H1 (cell line): Measurements from ENCODE around the gene TMEM174. TPM values are rescaled to one million over a fixed set of nuclear protein-coding genes. Genes with fewer than 3 reads are reported as not detected.

Experiments used
- CTCF ChIA-PET: fragments of 300-600 bp; sonication (Branson Sonifier 250); formaldehyde crosslinking; loops from one replicate; lab custom pipeline; 2021; ENCODE audit not compliant: partially characterized antibody; lab: Charles Lee
- POLR2A ChIA-PET: fragments of 300-600 bp; sonication (Branson Sonifier 250); formaldehyde crosslinking; loops from one replicate; lab custom pipeline; 2021; ENCODE audit warnings: inconsistent platforms; ENCODE audit not compliant: partially characterized antibody; lab: Charles Lee
- DNase-seq, 2 experiments: peaks; one replicate each; pipeline versions ENCODE4 v3.0.0 to v3.0.0-alpha.2; 2010 to 2022; ENCODE audit warnings: low spot score in 2 of 2, low read depth in 1 of 2, mixed read lengths in 1 of 2
- FAIRE-seq: peaks from 2 replicates; lab custom pipeline; 2011; peaks lifted over from hg19 to GRCh38; lab: Jason Lieb, UNC
- H2AFZ ChIP-seq: 2 replicates; pipeline ENCODE4 v1.8.1; 2012; ENCODE audit warnings: low read length, inconsistent platforms
- H2AK5ac ChIP-seq: 2 replicates; pipeline ENCODE4 v1.6.1; 2013; ENCODE audit warnings: low read depth, low read length
- H2BK120ac ChIP-seq: replicated peaks from 2 replicates; pipeline ENCODE3; 2013; ENCODE audit warnings: low read depth, low read length, inconsistent platforms
- H2BK12ac ChIP-seq: 2 replicates; pipeline ENCODE4 v1.6.1; 2013; ENCODE audit warnings: low read depth, low read length
- H2BK15ac ChIP-seq: 2 replicates; pipeline ENCODE4 v1.6.1; 2013; ENCODE audit warnings: low read length
- H2BK20ac ChIP-seq: 2 replicates; pipeline ENCODE4 v1.6.1; 2013; ENCODE audit warnings: low read length
- H2BK5ac ChIP-seq: 2 replicates; pipeline ENCODE4 v1.6.1; 2013; ENCODE audit warnings: low read depth, low read length
- H3K14ac ChIP-seq: 2 replicates; pipeline ENCODE4 v1.6.1; 2013; ENCODE audit warnings: inconsistent platforms; ENCODE audit not compliant: insufficient read length
- H3K18ac ChIP-seq: 2 replicates; pipeline ENCODE4 v1.6.1; 2013; ENCODE audit warnings: low read length; ENCODE audit errors: extremely low read depth
- H3K23ac ChIP-seq: 2 replicates; pipeline ENCODE4 v1.6.1; 2013; ENCODE audit warnings: inconsistent platforms; ENCODE audit not compliant: insufficient read length
- H3K23me2 ChIP-seq: 2 replicates; pipeline ENCODE4 v1.6.1; 2013; ENCODE audit warnings: low read depth, low read length
- H3K27ac ChIP-seq: 2 replicates; pipeline ENCODE4 v1.6.1; 2011; ENCODE audit warnings: low read depth, low read length, inconsistent platforms
- H3K27me3 ChIP-seq, 4 experiments: replicated peaks in 1 of 4; 1 replicate in 1 of 4; 2 replicates in 3 of 4; pipeline versions ENCODE4 v1.6.1 to v1.8.1; 2011 to 2013; ENCODE audit warnings: low read length in 3 of 4, mild to moderate bottlenecking in 3 of 4, inconsistent platforms in 2 of 4, mixed read lengths in 2 of 4, moderate library complexity in 1 of 4; ENCODE audit not compliant: control insufficient read depth in 3 of 4, insufficient read depth in 3 of 4; ENCODE audit errors: extremely low read depth in 1 of 4
- H3K36me3 ChIP-seq, 4 experiments: 2 replicates each; pipeline versions ENCODE4 v1.6.1 to v1.8.1; 2011 to 2013; ENCODE audit warnings: mild to moderate bottlenecking in 4 of 4, low read length in 3 of 4, moderate library complexity in 2 of 4, control low read depth in 1 of 4, inconsistent platforms in 1 of 4; ENCODE audit not compliant: insufficient read depth in 4 of 4, control insufficient read depth in 2 of 4
- H3K4ac ChIP-seq: replicated peaks from 2 replicates; pipeline ENCODE3; 2013; ENCODE audit warnings: low read length, low read depth, mixed read lengths, inconsistent platforms; ENCODE audit not compliant: insufficient read length
- H3K4me1 ChIP-seq, 4 experiments: replicated peaks in 1 of 4; 1 replicate in 1 of 4; 2 replicates in 3 of 4; pipeline versions ENCODE4 v1.6.1 to v1.8.1; 2011 to 2013; ENCODE audit warnings: low read length in 3 of 4, inconsistent platforms in 2 of 4, mixed read lengths in 1 of 4; ENCODE audit not compliant: insufficient read depth in 4 of 4, control insufficient read depth in 3 of 4
- H3K4me2 ChIP-seq, 2 experiments: 2 replicates each; pipeline versions ENCODE4 v1.6.1 to v1.8.1; 2011 to 2013; ENCODE audit warnings: low read depth in 2 of 2, low read length in 2 of 2, control low read depth in 1 of 2, inconsistent platforms in 1 of 2, mild to moderate bottlenecking in 1 of 2; ENCODE audit not compliant: insufficient read depth in 1 of 2
- H3K4me3 ChIP-seq, 4 experiments: fragments of 200-600, 300-600 bp in 1 of 4; sonication (generic), shearing (Covaris generic), sonication (Bioruptor Twin) in 1 of 4; 2 replicates each; pipeline versions ENCODE4 v1.5.1 to v1.8.1; 2011 to 2016; ENCODE audit warnings: low read length in 4 of 4, low read depth in 3 of 4, control low read depth in 2 of 4, inconsistent platforms in 2 of 4, mild to moderate bottlenecking in 2 of 4, mixed read lengths in 1 of 4, moderate library complexity in 1 of 4; ENCODE audit not compliant: insufficient read depth in 2 of 4; ENCODE audit errors: extremely low read depth in 1 of 4
- H3K56ac ChIP-seq: replicated peaks from 2 replicates; pipeline ENCODE3; 2013; ENCODE audit warnings: low read depth, mild to moderate bottlenecking, mixed read lengths, low read length, inconsistent platforms; ENCODE audit not compliant: insufficient read length
- H3K79me1 ChIP-seq: 2 replicates; pipeline ENCODE4 v1.6.1; 2013; ENCODE audit warnings: low read depth, low read length, control low read depth
- H3K79me2 ChIP-seq, 2 experiments: 2 replicates each; pipeline versions ENCODE4 v1.6.1 to v1.8.1; 2012 to 2013; ENCODE audit warnings: low read length in 2 of 2, mild to moderate bottlenecking in 2 of 2, inconsistent platforms in 1 of 2; ENCODE audit not compliant: insufficient read depth in 2 of 2, control insufficient read depth in 1 of 2
- H3K9ac ChIP-seq, 4 experiments: replicated peaks in 1 of 4; 1 replicate in 1 of 4; 2 replicates in 3 of 4; pipeline versions ENCODE4 v1.6.1 to v1.8.1; 2011 to 2013; ENCODE audit warnings: low read depth in 3 of 4, low read length in 3 of 4, control low read depth in 2 of 4, mild to moderate bottlenecking in 2 of 4, moderate library complexity in 2 of 4, inconsistent platforms in 1 of 4; ENCODE audit errors: extremely low read depth in 1 of 4
- H3K9me3 ChIP-seq, 2 experiments: 2 replicates each; pipeline versions ENCODE4 v1.6.1 to v1.8.1; 2012 to 2013; ENCODE audit warnings: mild to moderate bottlenecking in 2 of 2, moderate library complexity in 2 of 2, control low read depth in 1 of 2, inconsistent platforms in 1 of 2, low read depth in 1 of 2, low read length in 1 of 2, mixed read lengths in 1 of 2; ENCODE audit not compliant: insufficient read depth in 2 of 2
- H4K20me1 ChIP-seq, 2 experiments: replicated peaks in 1 of 2; 2 replicates each; pipeline versions ENCODE3 to v1.8.1; 2011 to 2013; ENCODE audit warnings: inconsistent platforms in 2 of 2, low read length in 2 of 2, mild to moderate bottlenecking in 1 of 2; ENCODE audit not compliant: insufficient read depth in 2 of 2, control insufficient read depth in 1 of 2
- H4K5ac ChIP-seq: 2 replicates; pipeline ENCODE4 v1.6.1; 2013; ENCODE audit warnings: low read length, low read depth, mixed read lengths, inconsistent platforms; ENCODE audit not compliant: insufficient read length
- H4K8ac ChIP-seq: 2 replicates; pipeline ENCODE4 v1.8.0; 2013; ENCODE audit warnings: mild to moderate bottlenecking, moderate library complexity, low read length, inconsistent platforms; ENCODE audit not compliant: insufficient read depth; ENCODE audit errors: extremely low read depth
- H4K91ac ChIP-seq: replicated peaks from 2 replicates; pipeline ENCODE3; 2013; ENCODE audit warnings: low read length, mixed read lengths, inconsistent platforms; ENCODE audit not compliant: insufficient read length
- KDM5A ChIP-seq: fragments of 200-600 bp; IDR thresholded peaks from 2 replicates; pipeline ENCODE4 v1.7.1; 2012; ENCODE audit warnings: mild to moderate bottlenecking, low read length, inconsistent platforms, mixed read lengths
- MAX ChIP-seq: IDR thresholded peaks from 2 replicates; pipeline ENCODE4 v1.6.1; 2012; ENCODE audit warnings: inconsistent platforms
- SIN3A ChIP-seq, 2 experiments: IDR thresholded peaks in 1 of 2; conservative IDR thresholded peaks in 1 of 2; 2 replicates each; pipeline ENCODE4 v1.6.1; 2011 to 2012; ENCODE audit warnings: low read length in 2 of 2, improper control_type of control experiment in 1 of 2, low read depth in 1 of 2, mild to moderate bottlenecking in 1 of 2
- WGBS, 2 experiments: shearing (Covaris generic) in 1 of 2; methylation state at CpG; one replicate each; pipeline versions ENCODE4 v1.1.6 to v1.1.7; 2013 to 2015; ENCODE audit warnings: low lambda C conversion rate in 2 of 2, mixed read lengths in 2 of 2, inconsistent platforms in 1 of 2, low coverage in 1 of 2, missing lambda C conversion rate in 1 of 2; ENCODE audit not compliant: insufficient replicate concordance in 2 of 2, insufficient coverage in 1 of 2, insufficient read length in 1 of 2; ENCODE audit errors: extremely low coverage in 1 of 2, missing lambda C conversion rate in 1 of 2; 5-methylcytosine and 5-hydroxymethylcytosine counted together
- polyA plus RNA-seq, 7 experiments: library from polyadenylated mRNA; depleted of rRNA in 3 of 7; stranded (reverse) in 5 of 7; unstranded in 2 of 7; fragments of >200 nt in 5 of 7; fragments of 200-250 nt in 2 of 7; gene quantifications; 1 replicate in 5 of 7; 2 replicates in 1 of 7; 4 replicates in 1 of 7; pipeline versions ENCODE4 v1.2.1 to v1.2.3, GENCODE V29; 2011 to 2013; ENCODE audit warnings: missing spikeins in 2 of 7, mixed read lengths in 2 of 7
- total RNA-seq: library from RNA; stranded (reverse); fragmentation: NEBNext Ultra II Directional; extraction: Animal tissue kit (Norgen Biotek cat#: 25700); gene quantifications from 2 replicates; pipeline ENCODE4 v1.2.1, GENCODE V29; 2021

The TMEM174 gene
- total and polyA plus RNA-seq, 2 of the 8 experiments (the other 6 are each of a cell fraction or from before 2014, with no cell fraction given) = not detected

GRCh38 chr5:73131711-73132425, 41.1 kb upstream of the TMEM174 start:
- Histone ChIP-seq H3K23ac (no peak overlapping the region), H3K27ac (no peak overlapping the region), H2BK12ac (no peak overlapping the region), H2BK15ac (no peak overlapping the region), H4K20me1 (no peaks in the 10 kb centered on the region), H4K8ac (no peak overlapping the region), H3K14ac (no peak overlapping the region), H3K27me3 (no peaks in the 10 kb centered on the region; a peak in 1 of 7 replicates), H3K23me2 (no peaks in the 10 kb centered on the region), H3K9me3 (no peaks in the 10 kb centered on the region), H4K5ac (no peak overlapping the region), H3K4me2 (no peak overlapping the region), H3K79me2 (no peaks in the 10 kb centered on the region), H3K4ac (no peak overlapping the region), H2AK5ac (no peak overlapping the region), H3K56ac (no peak overlapping the region), H2BK20ac (no peak overlapping the region), H2AFZ (no peak overlapping the region), H3K4me1 (peaks cover 0 to 14% (median 4%) of the 10 kb centered on the region in 4 experiments; a peak in 4 of 7 replicates), H2BK120ac (no peak overlapping the region), H3K18ac (no peak overlapping the region), H3K9ac (no peak overlapping the region), H2BK5ac (no peak overlapping the region), H3K4me3 (no peak overlapping the region), H3K36me3 (no peaks in the 10 kb centered on the region), H4K91ac (no peak overlapping the region), H3K79me1 (no peaks in the 10 kb centered on the region)
- 81% methylated on average over 3 of the region's 3 CpGs; no CpG with 5 or more reads in 1 of the 2 experiments for WGBS, 2 experiments
- DNase-seq (peak in 1 of 2 experiments; percentile 3), FAIRE-seq (no peak)
- POLR2A ChIA-PET = no interaction called here
- TF ChIP-seq MAX (no peak), SIN3A (conservative IDR thresholded peaks at IDR 0.05 in 1 of 2, IDR thresholded peaks at IDR 0.05 in 1 of 2; ENCODE audit: low read depth in 1 of 2, low read length in 2 of 2) (no peak), KDM5A (no peak)
- CTCF ChIA-PET = interaction anchor here (0.7 to 1.2 kb wide), 2 partner anchors 26 to 39 kb away, joined by 3 read pairs; no protein-coding TSS in a partner anchor
